ENCODE data around the gene EPHB1.

DNA sequence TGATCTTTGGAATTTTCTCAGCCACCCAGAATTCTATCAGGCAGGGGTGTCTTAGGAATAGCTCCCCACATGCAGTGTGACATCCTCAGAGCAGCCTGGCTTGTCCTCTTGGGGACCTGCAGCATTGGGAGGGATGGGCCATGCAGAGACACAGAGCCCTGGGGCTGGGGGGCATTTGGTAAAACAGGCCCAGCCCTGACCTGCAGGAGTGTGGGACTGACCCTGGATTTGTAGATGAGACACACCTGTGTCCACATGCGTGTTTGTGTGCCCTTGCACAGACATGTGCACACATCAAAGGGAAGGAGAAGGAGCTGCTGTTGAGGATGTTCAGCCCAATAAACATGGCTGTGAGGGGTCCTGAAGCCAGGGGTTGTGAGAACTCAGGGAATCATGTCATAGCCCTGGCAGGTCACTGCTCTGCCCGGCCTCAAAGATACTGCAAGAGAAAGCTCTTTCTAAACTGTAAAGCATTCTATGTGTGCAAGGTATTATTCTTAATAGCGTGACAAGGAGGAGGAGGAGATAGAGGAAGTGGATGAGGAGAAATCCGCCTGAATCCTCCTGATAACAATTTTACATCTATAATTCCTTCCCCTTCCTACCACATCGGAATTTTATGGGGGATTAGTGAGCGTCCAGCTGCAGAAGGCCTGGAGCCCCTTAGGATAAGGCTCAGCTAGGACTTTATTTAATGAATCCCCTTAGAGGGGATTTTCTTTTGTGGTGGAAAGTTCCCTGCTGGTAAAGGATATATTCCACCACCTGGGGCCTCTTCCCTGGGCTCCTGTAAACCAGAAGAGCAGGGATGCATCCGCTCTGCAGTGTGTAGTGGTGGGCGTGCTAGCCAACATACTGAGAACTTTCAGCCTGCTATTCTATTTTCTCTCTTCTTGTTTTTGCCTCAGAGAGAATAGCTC is 245.5 kb downstream of the EPHB1 start:
- TF ChIP-seq GABPA (IDR thresholded peaks at IDR 0.05; ENCODE audit: low read depth) (no peak), POLR2AphosphoS5 (IDR thresholded peaks at IDR 0.05; ENCODE audit: low read depth) (no peak), SPI1 (IDR thresholded peaks at IDR 0.05; ENCODE audit: borderline replicate concordance, low read depth) (peak; percentile 48; the same call in 1 of the 2 replicates)
- TF ChIP-seq, protein P1, sequence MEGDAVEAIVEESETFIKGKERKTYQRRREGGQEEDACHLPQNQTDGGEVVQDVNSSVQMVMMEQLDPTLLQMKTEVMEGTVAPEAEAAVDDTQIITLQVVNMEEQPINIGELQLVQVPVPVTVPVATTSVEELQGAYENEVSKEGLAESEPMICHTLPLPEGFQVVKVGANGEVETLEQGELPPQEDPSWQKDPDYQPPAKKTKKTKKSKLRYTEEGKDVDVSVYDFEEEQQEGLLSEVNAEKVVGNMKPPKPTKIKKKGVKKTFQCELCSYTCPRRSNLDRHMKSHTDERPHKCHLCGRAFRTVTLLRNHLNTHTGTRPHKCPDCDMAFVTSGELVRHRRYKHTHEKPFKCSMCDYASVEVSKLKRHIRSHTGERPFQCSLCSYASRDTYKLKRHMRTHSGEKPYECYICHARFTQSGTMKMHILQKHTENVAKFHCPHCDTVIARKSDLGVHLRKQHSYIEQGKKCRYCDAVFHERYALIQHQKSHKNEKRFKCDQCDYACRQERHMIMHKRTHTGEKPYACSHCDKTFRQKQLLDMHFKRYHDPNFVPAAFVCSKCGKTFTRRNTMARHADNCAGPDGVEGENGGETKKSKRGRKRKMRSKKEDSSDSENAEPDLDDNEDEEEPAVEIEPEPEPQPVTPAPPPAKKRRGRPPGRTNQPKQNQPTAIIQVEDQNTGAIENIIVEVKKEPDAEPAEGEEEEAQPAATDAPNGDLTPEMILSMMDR (IDR thresholded peaks at IDR 0.05; ENCODE audit: insufficient read depth, low read length) = no peak
